Epithelial cell of proximal tubule (primary cell): ENCODE data around the gene PPP5C. TPM values are rescaled to one million over a fixed set of nuclear protein-coding genes. Genes with fewer than 3 reads are reported as not detected.

Experiments
- DNase-seq: peaks from one replicate; pipeline ENCODE4 v3.0.0-alpha.2; 2011; ENCODE audit warnings: low read depth
- H3K4me3 ChIP-seq: 2 replicates; pipeline ENCODE4 v1.5.1; 2011; ENCODE audit warnings: low read depth, mild to moderate bottlenecking, low read length
- CTCF ChIP-seq: conservative IDR thresholded peaks from 2 replicates; pipeline ENCODE4 v1.5.1; 2012; ENCODE audit warnings: low read depth, mild to moderate bottlenecking, low read length
- total RNA-seq: library from RNA; depleted of rRNA; stranded (reverse); fragments of >200 nt; gene quantifications from 2 replicates; pipeline ENCODE4 v1.2.3, GENCODE V29; 2015

The PPP5C gene
- total RNA-seq, 1 donor from 2014 or later: 76.2 TPM

DNA sequence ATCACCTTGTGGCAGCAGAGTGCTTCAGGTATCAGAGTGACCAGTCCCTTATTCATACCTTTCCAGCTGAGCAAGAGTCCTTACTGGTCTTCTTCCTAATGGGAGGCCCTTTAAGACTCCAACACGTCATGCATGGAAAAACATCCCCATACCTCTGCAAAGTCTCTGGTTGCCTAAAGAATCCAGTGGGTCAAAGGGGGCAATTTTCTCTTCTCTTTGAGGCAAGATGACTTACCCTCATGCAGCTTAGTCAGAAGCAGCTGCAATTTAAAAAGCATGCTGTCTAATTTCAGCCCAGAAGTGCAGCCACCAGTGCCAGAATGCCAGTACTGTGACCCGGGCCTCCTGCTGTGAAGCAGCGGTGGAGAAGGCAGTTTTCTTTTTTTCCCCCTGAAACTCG, 18.7 kb downstream of the PPP5C start:
- DNase-seq: no peak
- no peak overlapping the region for H3K4me3 ChIP-seq
- TF ChIP-seq CTCF: no peak

GRCh38 chr19:46366620-46367292, 19.9 kb downstream of the PPP5C start:
- no peak for TF ChIP-seq CTCF
- DNase-seq: no peak

DNA sequence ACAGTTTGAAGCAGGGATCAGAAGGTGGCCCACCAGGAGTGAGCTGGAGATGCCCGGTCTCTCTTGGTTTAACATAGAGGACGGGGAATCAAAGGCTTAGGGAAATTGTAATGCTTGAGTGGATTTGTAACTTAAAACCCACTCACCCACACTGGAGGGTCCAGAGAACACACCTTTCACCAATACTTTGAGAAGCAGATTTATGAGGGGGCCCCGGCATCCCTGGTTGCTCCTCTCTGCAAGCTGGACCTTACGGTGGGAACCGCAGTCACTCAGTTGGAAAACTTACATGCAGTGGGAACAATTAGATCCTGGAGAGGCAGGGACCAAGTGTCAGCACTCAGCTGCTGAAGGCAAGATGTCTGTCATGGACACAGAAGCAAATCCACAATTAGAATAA, 20.5 kb downstream of the PPP5C start:
- H3K4me3 ChIP-seq: no peak overlapping the region
- DNase-seq: no peak
- TF ChIP-seq CTCF: no peak

More at GRCh38 chr19:46366620-46367292, 19.9 kb downstream of the PPP5C start:
- H3K4me3 ChIP-seq: no peak overlapping the region

GRCh38 chr19:46368116-46368515, 21.2 kb downstream of the PPP5C start:
- no peak overlapping the region for H3K4me3 ChIP-seq
- no peak for TF ChIP-seq CTCF
- no peak for DNase-seq

DNA sequence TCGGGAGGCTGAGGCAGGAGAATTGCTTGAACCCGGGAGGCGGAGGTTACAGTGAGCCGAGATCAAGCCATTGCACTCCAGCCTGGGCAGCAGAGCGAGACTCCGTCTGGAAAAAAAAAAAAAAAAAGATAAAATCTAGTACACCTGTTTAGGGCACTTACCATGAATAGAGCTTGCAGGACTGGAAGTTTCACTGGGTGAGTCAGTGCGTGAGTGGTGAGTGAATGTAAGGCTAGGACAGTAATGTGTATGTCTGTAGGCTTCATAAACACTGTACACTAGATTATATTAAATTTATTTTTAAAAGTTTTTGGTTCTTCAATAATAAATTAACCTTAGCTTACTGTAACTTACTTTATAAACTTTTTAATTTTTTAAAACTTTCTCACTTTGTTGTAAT, 22.9 kb downstream of the PPP5C start:
- TF ChIP-seq CTCF: no peak
- DNase-seq: no peak
- no peak overlapping the region for H3K4me3 ChIP-seq

DNA sequence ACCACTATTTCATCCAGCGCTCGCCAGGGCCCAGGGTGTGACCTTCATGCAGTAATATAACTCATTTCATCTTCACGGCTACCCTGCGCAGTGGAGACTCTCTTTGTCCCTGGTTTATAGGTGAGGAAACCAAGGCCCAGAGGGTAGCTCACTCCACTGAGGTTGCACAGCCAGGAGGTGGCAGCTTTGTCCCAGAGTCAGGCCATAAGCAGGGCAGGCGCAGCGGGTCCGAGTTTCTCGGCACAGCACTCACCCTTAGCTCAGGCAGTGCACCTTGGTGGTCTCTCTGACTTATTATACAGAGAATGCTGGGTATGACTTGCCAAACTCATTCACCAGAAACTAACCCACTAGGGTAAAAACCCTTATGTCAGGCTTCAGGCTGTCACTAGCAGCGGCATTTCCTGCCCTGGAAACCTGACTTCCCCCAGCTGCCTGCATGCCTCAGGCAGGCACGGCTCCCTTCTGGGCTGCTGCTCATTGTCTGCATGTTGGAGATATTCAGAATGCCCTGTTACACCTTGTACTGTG, 24.5 kb downstream of the PPP5C start:
- no peak for TF ChIP-seq CTCF
- no peak overlapping the region for H3K4me3 ChIP-seq
- DNase-seq: no peak

DNA sequence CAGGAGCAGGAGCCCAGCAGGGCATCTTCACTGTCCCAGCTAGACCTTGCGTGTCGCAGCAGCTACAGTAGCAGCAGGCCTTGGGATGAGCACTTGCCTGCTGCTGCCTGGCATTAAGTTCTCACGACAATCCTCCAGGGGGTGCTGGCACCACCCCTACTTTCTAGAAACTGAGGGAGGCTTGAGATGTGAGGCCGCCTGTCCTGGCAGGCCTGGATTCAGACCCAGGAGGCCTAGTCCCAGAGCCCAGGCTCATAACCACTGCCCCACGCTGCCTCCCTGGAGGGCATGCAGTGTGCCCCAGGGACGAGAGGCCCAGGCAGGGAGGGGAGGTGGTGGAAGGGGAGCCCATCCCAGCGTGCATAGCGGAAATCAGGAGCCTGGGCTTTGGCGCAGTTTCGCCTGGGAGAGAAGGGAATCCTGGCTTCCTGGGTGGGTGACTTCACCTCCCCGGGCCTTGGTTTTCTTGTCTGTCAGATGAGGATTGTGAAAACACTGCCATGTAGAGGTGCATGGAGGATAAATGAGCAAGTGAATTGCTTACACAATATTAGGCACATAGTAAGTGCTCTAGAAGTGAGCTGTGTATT, 26.1 kb downstream of the PPP5C start:
- no peak for DNase-seq
- H3K4me3 ChIP-seq: no peak overlapping the region
- TF ChIP-seq CTCF: peak; percentile 46
